HepG2 (cell line): ENCODE results near the gene PMVK. TPM values are rescaled to one million over a fixed set of nuclear protein-coding genes. Genes with fewer than 3 reads are reported as not detected.

Experiments
- AKNA ChIP-seq: sonication (generic); formaldehyde crosslinking; IDR thresholded peaks from 2 replicates; pipeline ENCODE4 v1.4.0; 2020; ENCODE audit warnings: missing genetic modification reagents, borderline replicate concordance
- BRCA1 ChIP-seq: sonication (generic); formaldehyde crosslinking; IDR thresholded peaks from 2 replicates; pipeline ENCODE4 v1.4.0; 2020; ENCODE audit warnings: missing genetic modification reagents
- CREB3 ChIP-seq: sonication (generic); formaldehyde crosslinking; IDR thresholded peaks from 2 replicates; pipeline ENCODE4 v1.5.0; 2020; ENCODE audit warnings: missing genetic modification reagents
- HMG20A ChIP-seq: IDR thresholded peaks from 2 replicates; pipeline ENCODE4 v1.6.1; 2016; ENCODE audit warnings: borderline replicate concordance
- MEIS1 ChIP-seq: sonication (generic); formaldehyde crosslinking; IDR thresholded peaks from 2 replicates; pipeline ENCODE4 v1.9.0; 2021; ENCODE audit warnings: mild to moderate bottlenecking, missing genetic modification reagents, moderate library complexity, borderline replicate concordance
- PAF1 ChIP-seq: IDR thresholded peaks from 2 replicates; pipeline ENCODE4 v1.6.1; 2016; ENCODE audit warnings: missing genetic modification reagents, missing compliant biosample characterization
- PBX3 ChIP-seq: sonication (generic); formaldehyde crosslinking; IDR thresholded peaks from 2 replicates; pipeline ENCODE4 v1.8.1; 2023; ENCODE audit warnings: missing genetic modification reagents, inconsistent platforms, borderline replicate concordance
- PRDM4 ChIP-seq: sonication (generic); formaldehyde crosslinking; IDR thresholded peaks from 2 replicates; pipeline ENCODE4 v1.9.0; 2021; ENCODE audit warnings: missing genetic modification reagents, borderline replicate concordance
- RAD51 ChIP-seq: fragments of 450-650 bp; IDR thresholded peaks from 2 replicates; pipeline ENCODE4 v1.6.1; 2016; ENCODE audit warnings: borderline replicate concordance
- SNAPC2 ChIP-seq: sonication (generic); formaldehyde crosslinking; IDR thresholded peaks from 2 replicates; pipeline ENCODE4 v1.8.1; 2022; ENCODE audit warnings: mild to moderate bottlenecking, missing genetic modification reagents
- SNRNP70 ChIP-seq: fragments of 200-400 bp; formaldehyde crosslinking; IDR thresholded peaks from 2 replicates; pipeline ENCODE4 v1.6.1; 2017; ENCODE audit warnings: mild to moderate bottlenecking, low read depth, low read length, moderate library complexity
- SPEN ChIP-seq: sonication (generic); formaldehyde crosslinking; IDR thresholded peaks from 2 replicates; pipeline ENCODE4 v1.5.1; 2020; ENCODE audit warnings: low read depth, mild to moderate bottlenecking, missing genetic modification reagents
- ZNF432 ChIP-seq: sonication (generic); formaldehyde crosslinking; IDR thresholded peaks from 2 replicates; pipeline ENCODE4 v1.5.0; 2020; ENCODE audit warnings: missing genetic modification reagents, mild to moderate bottlenecking, borderline replicate concordance
- ZNF569 ChIP-seq: sonication (generic); formaldehyde crosslinking; IDR thresholded peaks from 2 replicates; pipeline ENCODE4 v1.5.0; 2020; ENCODE audit warnings: mild to moderate bottlenecking, missing genetic modification reagents, moderate library complexity, borderline replicate concordance
- ZNF7 ChIP-seq: IDR thresholded peaks from 2 replicates; pipeline ENCODE4 v1.6.1; 2016; ENCODE audit warnings: missing biosample characterization, missing genetic modification reagents
- ZNF788 ChIP-seq: sonication (generic); formaldehyde crosslinking; IDR thresholded peaks from 2 replicates; pipeline ENCODE4 v1.5.0; 2020; ENCODE audit warnings: mild to moderate bottlenecking, missing genetic modification reagents, borderline replicate concordance
- ZNF792 ChIP-seq: IDR thresholded peaks from 2 replicates; pipeline ENCODE4 v1.6.1; 2016
- ZXDC ChIP-seq: sonication (generic); formaldehyde crosslinking; IDR thresholded peaks from 2 replicates; pipeline ENCODE4 v1.5.0; 2020; ENCODE audit warnings: mild to moderate bottlenecking, missing genetic modification reagents
- polyA plus RNA-seq, 8 experiments: library from polyadenylated mRNA; depleted of rRNA in 3 of 8; stranded (reverse) in 7 of 8; unstranded in 1 of 8; fragments of >200 nt; fragmentation: Illumina TruSeq in 4 of 8; extraction: Trizol in 4 of 8; gene quantifications; 2 replicates each; pipeline versions ENCODE4 v1.2.1 to v1.2.3, GENCODE V29; 2011 to 2016; ENCODE audit warnings: low read depth in 4 of 8, missing spikeins in 1 of 8, mixed read lengths in 1 of 8; ENCODE audit not compliant: insufficient read depth in 1 of 8
- total RNA-seq, 5 experiments: library from RNA; depleted of rRNA; stranded (reverse); fragments of >200 nt; fragmentation: Illumina TruSeq; extraction: Trizol; gene quantifications; 2 replicates each; pipeline ENCODE4 v1.2.3, GENCODE V29; 2016; ENCODE audit warnings: low read depth in 1 of 5

Gene PMVK
- total and polyA plus RNA-seq, 2 of the 13 experiments (the other 11 are each of a cell fraction or from before 2014, with no cell fraction given), result 3.9 to 12.6 TPM

- TF ChIP-seq ZXDC (CRISPR knock-in tag) (no peak), SNAPC2 (CRISPR knock-in tag) (no peak), PRDM4 (no peak), ZNF7 (no peak), CREB3 (CRISPR knock-in tag) (no peak), MEIS1 (CRISPR knock-in tag) (peak; percentile 70; the same call in 1 of the 2 replicates), ZNF788 (CRISPR knock-in tag) (peak; percentile 57; the same call in 1 of the 2 replicates), SPEN (CRISPR knock-in tag) (peak; percentile 73), SNRNP70 (no peak), RAD51 (no peak), ZNF432 (CRISPR knock-in tag) (no peak), BRCA1 (CRISPR knock-in tag) (no peak), ZNF569 (CRISPR knock-in tag) (no peak), AKNA (CRISPR knock-in tag) (no peak), HMG20A (peak; percentile 8; the same call in 1 of the 2 replicates), PAF1 (CRISPR knock-in tag) (no peak), PBX3 (no peak), ZNF792 (CRISPR knock-in tag) (no peak)
Measured at GRCh38 chr1:154931940-154932487, 4.5 kb downstream of the PMVK start (continued).
